Parathyroid adenoma (tissue), 2 donors: ENCODE measurements around the gene NELFB.

ENCODE experiments used
- H2AFZ ChIP-seq: fragments of 300-600 bp; sonication (generic); one replicate; pipeline ENCODE4 v1.7.0; 2017; ENCODE audit warnings: antibody characterized with exemption, mild to moderate bottlenecking
- H3K27ac ChIP-seq: fragments of 300-600 bp; sonication (generic); one replicate; pipeline ENCODE4 v1.7.0; 2017
- H3K27me3 ChIP-seq: fragments of 300-600 bp; sonication (generic); one replicate; pipeline ENCODE4 v1.7.0; 2017; ENCODE audit warnings: low read length; ENCODE audit not compliant: control insufficient read depth, insufficient read depth
- H3K36me3 ChIP-seq: fragments of 300-600 bp; sonication (generic); one replicate; pipeline ENCODE4 v1.7.0; 2017; ENCODE audit warnings: low read length; ENCODE audit not compliant: control insufficient read depth, insufficient read depth
- H3K4me1 ChIP-seq: fragments of 300-600 bp; sonication (generic); one replicate; pipeline ENCODE4 v1.7.0; 2017; ENCODE audit warnings: control low read depth
- H3K4me2 ChIP-seq: fragments of 300-600 bp; sonication (generic); one replicate; pipeline ENCODE4 v1.7.0; 2017; ENCODE audit warnings: low read length
- H3K4me3 ChIP-seq: fragments of 300-600 bp; sonication (generic); one replicate; pipeline ENCODE4 v1.7.0; 2017; ENCODE audit warnings: low read depth, low read length
- H3K79me2 ChIP-seq: fragments of 300-600 bp; sonication (generic); one replicate; pipeline ENCODE4 v1.7.0; 2017; ENCODE audit warnings: control low read depth
- H3K9ac ChIP-seq: fragments of 300-600 bp; sonication (generic); one replicate; pipeline ENCODE4 v1.7.0; 2017; ENCODE audit warnings: mild to moderate bottlenecking
- H3K9me3 ChIP-seq: fragments of 300-600 bp; sonication (generic); one replicate; pipeline ENCODE4 v1.7.0; 2017; ENCODE audit warnings: low read length; ENCODE audit not compliant: control insufficient read depth
- CTCF ChIP-seq: fragments of 300-600 bp; sonication (generic); IDR thresholded peaks from one replicate; pipeline ENCODE4 v1.7.0; 2017; ENCODE audit warnings: antibody characterized with exemption, mild to moderate bottlenecking
- donor health status: primary hyperparathyroidism.

The NELFB gene

GRCh38 chr9:137297966-137298365, 42.8 kb downstream of the NELFB start:
- Histone ChIP-seq H2AFZ (no peak overlapping the region), H3K9ac (no peak overlapping the region), H3K79me2 (no peaks in the 10 kb centered on the region), H3K4me3 (no peak overlapping the region), H3K27ac (peak overlapping the region; percentile 41), H3K9me3 (no peaks in the 10 kb centered on the region), H3K36me3 (no peaks in the 10 kb centered on the region), H3K27me3 (no peaks in the 10 kb centered on the region), H3K4me2 (no peak overlapping the region), H3K4me1 (no peaks in the 10 kb centered on the region)
- no peak for TF ChIP-seq CTCF

- Histone ChIP-seq H3K9ac (no peak overlapping the region), H3K4me2 (no peak overlapping the region), H3K4me1 (no peaks in the 10 kb centered on the region), H3K27ac (peak overlapping the region; percentile 41), H3K36me3 (no peaks in the 10 kb centered on the region), H3K79me2 (no peaks in the 10 kb centered on the region), H3K9me3 (no peaks in the 10 kb centered on the region), H2AFZ (no peak overlapping the region), H3K4me3 (no peak overlapping the region), H3K27me3 (no peaks in the 10 kb centered on the region)
- no peak for TF ChIP-seq CTCF
Observed at GRCh38 chr9:137298401-137299202, 43.5 kb downstream of the NELFB start.

- H3K79me2 ChIP-seq: no peaks in the 10 kb centered on the region
- no peak overlapping the region for H3K9ac ChIP-seq
- no peak overlapping the region for H3K4me2 ChIP-seq
- H3K27me3 ChIP-seq: no peaks in the 10 kb centered on the region
- no peak overlapping the region for H3K4me3 ChIP-seq
- no peaks in the 10 kb centered on the region for H3K4me1 ChIP-seq
- no peaks in the 10 kb centered on the region for H3K9me3 ChIP-seq
- H3K27ac ChIP-seq: peak overlapping the region; percentile 19
- no peaks in the 10 kb centered on the region for H3K36me3 ChIP-seq
- no peak overlapping the region for H2AFZ ChIP-seq
- TF ChIP-seq CTCF: no peak
Observed at GRCh38 chr9:137299203-137299565, 44.1 kb downstream of the NELFB start.

GRCh38 chr9:137299938-137300337, 44.8 kb downstream of the NELFB start:
- Histone ChIP-seq H3K4me2 (peak overlapping the region; percentile 14), H3K9me3 (no peaks in the 10 kb centered on the region), H3K79me2 (no peaks in the 10 kb centered on the region), H2AFZ (no peak overlapping the region), H3K27me3 (no peaks in the 10 kb centered on the region), H3K36me3 (no peaks in the 10 kb centered on the region), H3K9ac (no peak overlapping the region), H3K27ac (no peak overlapping the region), H3K4me3 (peak overlapping the region; percentile 37), H3K4me1 (no peaks in the 10 kb centered on the region)
- no peak for TF ChIP-seq CTCF

GRCh38 chr9:137300567-137301080, 45.5 kb downstream of the NELFB start:
- H3K4me3 ChIP-seq: peak overlapping the region; percentile 37
- no peaks in the 10 kb centered on the region for H3K9me3 ChIP-seq
- H3K4me1 ChIP-seq: no peaks in the 10 kb centered on the region
- no peaks in the 10 kb centered on the region for H3K27me3 ChIP-seq
- peak overlapping the region; percentile 64 for H3K4me2 ChIP-seq
- H3K36me3 ChIP-seq: no peaks in the 10 kb centered on the region
- no peak overlapping the region for H2AFZ ChIP-seq
- no peak overlapping the region for H3K27ac ChIP-seq
- no peaks in the 10 kb centered on the region for H3K79me2 ChIP-seq
- H3K9ac ChIP-seq: no peak overlapping the region
- no peak for TF ChIP-seq CTCF
